Suppressor macrophage (primary cell): ENCODE data around the gene CTXN1.
"Not testable (repeated sequence)": the region's sequence is repeated elsewhere in the genome, so short reads cannot be mapped to it uniquely, and the experiment has no call there.

ENCODE experiments used
- DNase-seq, 4 experiments: peaks; one replicate each; pipeline ENCODE4 v3.0.0-alpha.2; 2020 to 2022

CTXN1 gene

DNA sequence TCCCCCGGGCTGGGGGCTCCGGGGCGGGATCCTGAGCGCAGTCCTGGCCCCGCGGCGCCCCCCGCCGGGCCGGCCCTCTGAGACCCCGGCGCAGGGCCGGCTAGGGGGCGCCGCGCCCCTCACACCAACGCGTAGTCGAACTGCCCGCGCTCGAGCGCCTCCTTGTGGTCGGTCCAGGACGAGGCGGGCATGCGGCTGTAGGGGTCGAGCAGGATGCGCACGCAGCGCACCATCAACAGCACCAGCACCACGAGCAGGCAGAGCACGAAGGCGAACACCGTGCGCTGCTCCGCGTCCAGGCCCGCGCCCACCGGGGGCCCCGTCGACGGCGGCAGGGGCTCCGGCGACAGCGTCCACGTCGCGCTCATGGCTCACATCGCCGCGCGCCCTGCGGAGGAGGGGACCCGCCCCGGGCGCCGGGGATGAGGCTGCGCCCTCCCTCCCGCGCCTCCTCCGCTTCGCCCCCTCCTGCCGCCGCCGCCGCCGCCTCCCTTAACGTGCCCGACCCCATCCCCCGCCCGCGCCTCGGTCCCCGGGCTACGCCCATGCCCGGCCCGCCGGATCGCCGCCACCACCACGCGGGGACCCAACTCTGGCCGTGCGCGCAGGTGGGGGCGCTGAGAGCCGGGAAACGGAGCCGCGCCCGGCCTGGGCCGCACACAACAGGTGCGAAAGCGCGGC, 624 bp downstream of the CTXN1 start:
- peak; percentile 65 to 81 (median 71) for DNase-seq

DNA sequence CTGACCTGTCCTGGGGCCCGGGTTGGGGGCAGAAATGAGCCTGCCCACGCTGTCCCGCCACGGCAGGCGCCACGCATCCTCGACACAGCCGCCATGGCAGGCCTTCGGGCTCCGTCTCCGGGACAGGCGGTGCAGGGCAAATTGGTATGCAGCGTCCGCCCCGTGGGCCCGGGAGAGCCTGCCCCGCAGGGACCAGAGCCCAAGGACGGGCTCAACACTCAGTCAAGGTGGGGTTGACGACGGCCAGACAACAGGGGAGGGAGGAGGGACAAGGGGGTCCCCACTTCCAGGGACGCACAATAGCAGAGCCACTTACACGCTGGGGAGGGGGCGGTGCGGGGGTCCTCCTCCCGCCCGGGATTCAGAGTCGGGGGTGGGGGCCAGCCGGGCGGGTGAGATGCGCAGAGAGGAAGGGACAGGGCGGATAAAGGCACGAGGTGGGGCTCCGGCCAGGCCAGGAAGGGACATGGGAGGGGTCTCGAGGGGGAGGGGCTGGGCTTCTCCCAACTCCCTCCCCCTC, 1.2 kb downstream of the CTXN1 start:
- peak in 1 of 4 experiments; percentile 1 for DNase-seq

DNA sequence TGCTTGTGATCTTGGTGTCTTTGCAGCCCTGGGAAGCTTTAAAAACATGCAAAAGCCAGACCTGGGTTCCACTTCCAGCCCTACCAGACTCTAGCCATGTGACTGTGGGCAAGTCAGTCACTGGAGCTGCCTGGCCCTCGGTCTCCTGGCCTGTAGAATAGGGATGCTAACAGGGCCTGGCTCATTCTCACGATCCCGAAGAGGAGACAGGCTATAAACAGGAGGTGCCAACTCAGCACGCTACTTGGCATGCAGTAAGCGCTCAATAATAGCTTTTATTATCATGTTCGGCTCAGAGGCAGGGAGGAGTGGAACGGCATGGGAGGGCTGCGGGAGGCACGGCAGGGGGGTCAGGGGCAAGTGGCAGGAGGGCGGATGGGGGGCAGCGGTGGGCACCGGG, 1.7 kb downstream of the CTXN1 start:
- DNase-seq: peak in 1 of 4 experiments; percentile 14

DNA sequence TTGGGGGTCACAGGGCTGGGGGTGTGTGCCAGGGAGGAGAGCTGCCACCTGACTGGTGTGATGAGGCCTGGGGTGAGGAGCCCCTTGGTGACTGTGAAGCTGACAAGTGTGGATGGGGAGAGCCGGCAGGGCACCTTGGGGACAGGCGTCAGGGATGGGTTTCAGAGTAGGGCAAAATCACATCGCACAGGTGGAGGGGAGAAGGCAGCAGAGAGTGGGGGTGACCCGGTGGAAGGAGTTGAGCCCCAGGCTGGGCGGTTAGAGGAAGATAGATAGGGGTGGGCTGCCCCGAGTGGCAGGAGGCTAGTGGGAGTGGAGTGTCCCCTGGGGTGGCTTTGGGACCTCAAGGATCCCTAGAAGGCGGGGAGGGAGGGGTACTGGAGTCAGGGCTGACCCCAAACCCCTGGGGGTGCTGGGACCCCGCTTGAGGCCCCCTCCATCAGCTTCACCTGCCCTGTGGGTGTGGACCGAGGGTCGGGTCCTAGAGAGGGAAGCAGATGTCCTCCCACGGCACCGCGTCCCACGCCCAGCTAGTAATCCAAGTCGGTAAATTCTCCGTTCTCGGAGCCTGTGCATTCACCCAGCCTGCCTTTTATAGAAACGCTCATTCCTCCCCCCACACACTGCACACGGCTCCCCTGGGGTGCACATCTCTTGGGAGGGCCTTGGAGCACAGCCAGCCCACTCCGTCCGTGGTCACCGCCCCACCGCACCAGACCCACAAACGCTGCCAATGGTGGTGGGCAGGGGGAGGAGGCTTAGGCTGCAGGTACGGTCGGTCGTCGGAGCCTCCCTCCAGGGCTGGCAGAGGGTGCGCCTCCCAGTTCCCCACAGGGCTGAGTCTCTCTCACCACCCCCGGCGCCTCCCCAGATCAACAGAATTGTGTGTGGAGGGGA, 2.4 kb downstream of the CTXN1 start:
- peak in 1 of 4 experiments; percentile 2 for DNase-seq

DNA sequence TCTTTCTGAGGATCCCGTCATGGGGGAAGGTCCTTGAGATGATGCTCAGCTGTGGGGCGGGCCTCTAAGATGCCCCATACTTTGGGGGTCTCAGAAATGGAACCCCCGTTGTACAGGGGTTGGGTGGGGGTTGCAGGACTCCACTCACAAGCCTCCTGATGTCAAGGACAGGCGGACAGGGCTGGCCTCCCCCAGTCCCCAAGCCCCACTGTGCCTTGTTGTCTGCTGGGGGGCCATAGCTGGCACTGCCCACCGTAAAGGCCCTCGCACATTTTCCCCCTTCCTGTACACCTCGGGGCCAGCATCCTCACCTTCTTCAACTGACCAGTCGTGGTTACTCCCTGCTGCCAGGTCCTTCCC, 3.1 kb downstream of the CTXN1 start:
- DNase-seq: peak in 1 of 4 experiments; percentile 1

DNA sequence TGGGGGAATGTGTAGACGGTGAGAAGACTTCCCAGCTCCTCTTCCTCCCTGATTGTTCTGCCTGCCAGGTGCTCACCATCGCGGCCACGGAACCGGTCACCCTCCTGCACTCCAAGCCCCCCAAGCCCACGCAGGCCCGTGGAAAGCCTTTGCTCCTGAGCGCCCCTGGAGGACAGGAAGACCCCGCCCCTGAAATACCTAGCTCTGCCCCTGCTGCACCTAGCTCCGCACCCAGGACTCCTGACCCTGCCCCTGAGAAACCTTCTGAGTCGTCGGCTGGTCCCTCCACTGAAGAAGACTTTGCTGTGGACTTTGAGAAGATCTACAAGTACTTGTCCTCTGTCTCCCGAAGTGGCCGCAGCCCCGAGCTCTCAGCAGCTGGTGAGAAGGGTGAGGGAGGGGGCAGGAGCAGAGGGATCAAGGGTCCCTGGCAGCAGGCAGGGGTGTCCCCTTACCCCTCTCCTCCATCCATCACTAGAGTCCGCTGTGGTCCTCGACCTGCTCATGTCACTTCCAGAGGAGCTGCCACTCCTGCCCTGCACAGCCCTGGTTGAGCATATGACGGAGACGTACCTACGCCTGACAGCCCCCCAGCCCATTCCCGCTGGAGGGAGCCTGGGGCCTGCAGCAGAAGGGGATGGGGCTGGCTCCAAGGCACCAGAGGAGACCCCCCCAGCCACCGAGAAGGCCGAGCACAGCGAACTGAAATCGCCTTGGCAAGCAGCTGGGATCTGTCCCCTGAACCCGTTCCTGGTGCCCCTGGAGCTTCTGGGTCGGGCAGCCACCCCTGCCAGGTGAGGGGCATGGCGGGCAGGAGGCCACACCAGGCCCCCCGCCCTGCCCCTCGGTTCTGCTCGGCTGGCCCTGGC, 3.7 kb downstream of the CTXN1 start:
- no peak for DNase-seq

DNA sequence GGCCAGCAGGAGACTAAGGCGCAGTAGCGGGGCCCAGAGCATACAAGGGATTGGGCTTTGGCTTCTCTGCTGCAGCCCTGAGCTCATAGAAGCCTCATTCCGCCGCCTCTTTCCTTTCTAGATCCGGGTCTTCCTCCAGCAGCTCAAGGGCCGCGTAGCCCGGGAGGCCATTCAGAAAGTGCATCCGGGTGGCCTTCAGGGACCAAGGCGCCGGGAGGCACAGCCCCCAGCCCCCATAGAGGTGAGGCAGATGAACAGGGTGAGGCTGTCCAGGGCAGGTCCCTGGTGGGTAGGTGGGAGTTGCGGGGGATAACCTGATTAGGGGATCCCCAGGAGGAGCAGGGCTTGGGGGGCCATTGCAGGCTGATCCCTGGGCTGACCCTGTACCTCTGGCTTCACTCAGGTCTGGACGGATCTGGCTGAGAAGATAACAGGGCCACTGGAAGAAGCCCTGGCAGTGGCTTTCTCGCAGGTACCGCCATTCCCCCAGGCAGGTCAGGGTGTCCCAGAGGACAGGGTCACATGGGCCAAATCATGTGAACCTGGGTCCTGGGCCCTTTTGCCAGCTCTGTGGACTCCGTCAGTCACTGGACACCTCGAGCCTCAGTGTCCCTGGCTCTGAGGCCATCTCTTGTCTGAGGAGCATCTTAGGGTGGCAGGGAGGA, 4.5 kb downstream of the CTXN1 start:
- no peak for DNase-seq

DNA sequence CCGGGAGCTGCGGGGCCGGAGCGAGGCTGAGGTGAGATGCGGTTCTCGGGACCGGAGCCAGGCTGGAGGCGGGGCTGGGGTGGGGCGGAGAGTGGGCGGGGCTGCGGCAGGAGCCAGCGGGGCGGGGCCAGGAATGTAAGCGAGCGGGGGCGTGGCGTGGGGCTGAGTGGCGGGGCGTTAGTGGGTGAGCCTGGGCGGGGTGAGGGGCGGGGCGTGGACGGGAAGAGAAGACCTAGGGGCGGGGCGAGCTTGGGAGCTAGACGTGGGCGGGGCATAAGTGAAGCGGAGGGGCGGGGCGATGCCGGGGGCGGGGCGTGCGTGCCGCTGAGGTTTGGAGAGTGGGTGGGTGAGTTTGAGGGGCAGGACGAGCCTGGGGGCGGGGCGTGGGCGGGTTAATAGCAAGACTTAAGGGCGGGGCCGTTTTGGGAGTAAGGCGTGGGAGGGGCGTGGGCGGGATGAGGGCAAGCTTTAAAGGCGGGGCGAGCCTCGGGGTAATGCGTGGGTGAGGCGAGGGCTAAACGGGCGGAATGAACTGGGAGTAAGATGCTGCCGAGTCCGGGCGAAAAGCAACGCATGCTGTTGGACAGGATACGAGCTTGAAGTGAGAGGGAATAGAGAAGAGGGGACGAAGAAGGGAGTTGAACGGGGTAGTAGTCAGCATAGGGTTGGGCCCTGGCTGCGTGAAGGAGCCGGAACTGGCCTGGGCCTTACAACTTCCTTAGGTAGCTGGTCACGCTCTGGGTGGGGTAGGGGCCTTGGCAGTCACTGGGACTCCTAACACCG, 5.2 kb downstream of the CTXN1 start:
- DNase-seq: peak; percentile 96 to 100 (median 99)

DNA sequence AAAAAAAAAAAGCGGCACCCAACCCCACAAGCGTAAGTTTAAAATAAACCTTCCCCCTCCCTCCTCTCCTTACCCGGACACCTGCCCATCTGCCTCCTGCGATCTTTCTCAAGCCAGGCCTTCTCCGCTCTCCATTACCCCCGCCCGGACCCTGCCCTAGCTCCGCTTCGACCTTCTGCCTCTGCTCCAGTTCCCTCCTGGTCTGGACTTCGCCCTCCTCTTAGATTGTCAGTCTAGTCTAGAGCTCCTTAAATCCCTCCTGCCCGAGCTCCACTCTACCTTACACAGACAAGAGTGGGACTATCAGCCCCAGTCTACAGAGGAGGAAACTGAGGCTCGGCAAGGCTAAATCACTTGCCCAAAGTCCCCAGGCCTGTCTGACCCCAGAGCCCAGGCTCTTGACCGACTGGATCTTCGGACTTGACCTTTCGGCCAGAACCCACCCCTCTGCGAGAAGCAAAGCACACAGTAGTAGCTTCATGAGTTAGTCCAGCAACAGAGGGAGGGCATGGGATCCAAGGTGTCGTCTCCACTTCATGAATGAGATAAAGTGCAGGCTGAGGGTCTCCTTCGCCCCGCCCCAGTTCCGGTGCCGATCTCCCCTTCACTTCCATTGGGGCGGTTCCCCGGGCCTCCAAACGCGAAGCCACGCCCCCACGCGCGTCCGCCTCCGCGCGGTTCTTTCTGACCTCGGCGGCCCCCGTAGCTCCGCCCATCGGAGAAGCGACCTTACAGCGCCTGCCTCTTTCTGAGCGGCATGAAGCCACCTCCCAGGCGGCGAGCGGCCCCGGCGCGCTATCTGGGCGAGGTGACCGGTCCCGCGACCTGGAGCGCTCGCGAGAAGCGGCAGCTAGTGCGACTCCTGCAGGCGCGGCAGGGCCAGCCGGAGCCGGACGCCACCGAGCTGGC, 6.1 kb downstream of the CTXN1 start, which contains the start of gene SNAPC2:
SNAPC2 (plus strand) TSS at position 729 of the 909 bp plus-strand sequence; CDS start at position 758, 29 bp downstream.
- peak; percentile 95 to 98 (median 98) for DNase-seq

DNA sequence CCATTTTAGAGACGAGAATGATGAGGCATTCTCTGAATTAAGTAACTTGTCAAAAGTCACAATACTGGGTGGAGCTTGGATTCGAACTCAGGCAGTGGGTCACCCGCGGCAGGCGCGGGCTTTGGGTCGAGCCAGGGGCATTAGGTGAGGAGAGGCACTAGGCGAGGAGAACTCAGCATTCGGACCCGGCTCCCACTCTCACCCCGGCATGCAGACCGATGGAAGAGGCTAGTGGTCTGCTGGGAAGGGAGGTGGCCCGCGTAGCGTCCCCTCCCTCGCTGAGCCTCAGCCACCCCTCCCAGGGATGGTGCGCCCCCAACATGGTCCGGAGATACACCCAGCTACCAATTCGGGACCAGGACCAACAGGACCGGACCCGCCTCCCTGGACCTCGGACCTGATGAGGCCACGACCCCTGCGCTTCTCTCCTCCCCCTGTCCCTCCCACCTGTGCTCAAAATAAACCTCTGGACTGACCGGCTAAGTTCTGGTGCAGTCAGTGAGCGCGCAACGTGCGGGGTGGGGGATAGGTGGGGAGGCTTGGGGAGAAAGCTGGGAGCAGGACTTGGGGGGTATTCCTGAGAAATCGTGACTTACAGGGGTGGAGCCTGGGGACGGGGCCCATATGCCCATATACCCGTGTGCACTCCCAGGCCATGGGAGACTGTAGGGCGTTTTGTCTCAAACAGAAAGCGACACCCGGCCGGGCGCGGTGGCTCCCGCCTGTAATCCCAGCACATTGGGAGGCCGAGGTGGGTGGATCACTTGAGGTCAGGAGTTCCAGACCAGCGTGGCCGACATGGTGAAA, 7.1 kb downstream of the CTXN1 start:
- DNase-seq: no peak

DNA sequence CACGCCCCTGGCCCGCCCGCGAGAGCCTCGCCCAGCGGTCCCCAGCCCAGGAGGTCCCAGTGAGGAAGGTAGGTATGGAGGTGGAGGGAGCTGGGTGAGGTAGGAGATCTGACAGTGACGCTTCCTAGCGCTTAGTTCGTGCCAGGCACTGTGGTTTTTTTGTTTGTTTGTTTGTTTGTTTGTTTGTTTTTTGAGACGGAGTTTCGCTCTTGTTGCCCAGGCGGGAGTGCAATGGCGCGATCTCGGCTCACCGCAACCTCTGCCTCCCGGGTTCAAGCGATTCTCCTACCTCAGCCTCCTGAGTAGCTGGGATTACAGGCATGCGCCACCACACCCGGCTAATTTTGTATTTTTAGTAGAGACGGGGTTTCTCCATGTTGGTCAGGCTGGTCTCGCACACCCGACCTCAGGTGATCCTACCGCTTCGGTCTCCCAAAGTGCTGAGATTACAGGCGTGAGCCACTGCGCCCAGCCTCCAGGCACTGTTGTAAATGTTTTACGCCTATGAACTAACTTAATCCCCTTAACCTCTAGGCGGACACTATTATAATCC, 7.8 kb downstream of the CTXN1 start:
- not testable (repeated sequence) for DNase-seq

DNA sequence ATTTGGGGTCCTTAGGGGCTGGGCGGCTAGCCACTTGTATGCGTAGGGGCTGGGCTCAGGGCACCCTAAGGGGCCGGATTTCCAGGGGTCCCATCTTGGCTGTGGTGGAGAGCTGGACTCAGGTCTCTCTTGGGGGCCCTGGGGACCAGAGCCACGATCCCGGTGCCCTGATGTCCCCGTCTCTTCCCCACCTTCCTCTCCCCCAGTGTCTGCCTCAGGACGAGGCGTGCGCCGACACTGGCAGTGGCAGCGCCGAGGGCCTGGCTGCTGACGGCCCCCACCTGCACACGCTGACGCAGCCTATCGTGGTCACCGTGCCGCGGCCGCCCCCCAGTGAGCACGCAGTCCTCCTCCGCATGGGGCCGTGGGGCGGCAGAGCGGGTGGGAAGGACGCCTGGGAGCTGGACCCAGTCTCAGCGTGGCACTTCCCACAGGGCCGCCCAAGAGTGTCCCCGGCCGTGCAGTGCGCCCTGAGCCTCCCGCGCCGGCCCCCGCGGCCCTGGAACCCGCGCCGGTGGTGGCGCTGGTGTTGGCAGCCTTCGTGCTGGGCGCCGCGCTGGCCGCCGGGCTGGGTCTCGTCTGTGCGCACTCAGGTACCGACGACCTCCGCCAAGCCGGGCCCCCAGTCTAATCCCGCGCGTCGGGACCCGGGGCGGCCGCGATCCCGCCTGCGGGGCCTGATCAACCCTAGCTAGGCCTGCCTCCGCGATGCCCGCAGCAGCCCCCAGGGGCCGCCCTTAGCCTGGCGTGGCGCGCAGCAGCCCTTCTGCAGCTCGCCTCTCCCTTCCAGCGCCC, 8.5 kb downstream of the CTXN1 start:
- peak; percentile 62 to 85 (median 68) for DNase-seq

DNA sequence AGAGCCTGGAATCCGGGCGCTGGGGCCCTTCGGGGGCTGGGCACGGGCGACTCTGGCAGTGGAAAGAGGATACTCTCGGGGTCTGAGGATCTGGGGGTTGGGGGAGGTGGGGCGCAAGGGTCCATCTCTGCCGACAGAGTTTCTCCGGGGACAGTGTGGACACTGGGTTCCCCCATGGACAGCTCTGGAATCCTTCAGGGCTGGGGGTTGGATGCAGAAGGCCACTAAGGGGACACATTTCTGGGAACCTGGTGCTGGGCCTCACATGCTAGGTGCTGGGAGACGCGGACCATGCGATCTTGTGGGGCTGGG, 9.0 kb downstream of the CTXN1 start:
- DNase-seq: no peak

DNA sequence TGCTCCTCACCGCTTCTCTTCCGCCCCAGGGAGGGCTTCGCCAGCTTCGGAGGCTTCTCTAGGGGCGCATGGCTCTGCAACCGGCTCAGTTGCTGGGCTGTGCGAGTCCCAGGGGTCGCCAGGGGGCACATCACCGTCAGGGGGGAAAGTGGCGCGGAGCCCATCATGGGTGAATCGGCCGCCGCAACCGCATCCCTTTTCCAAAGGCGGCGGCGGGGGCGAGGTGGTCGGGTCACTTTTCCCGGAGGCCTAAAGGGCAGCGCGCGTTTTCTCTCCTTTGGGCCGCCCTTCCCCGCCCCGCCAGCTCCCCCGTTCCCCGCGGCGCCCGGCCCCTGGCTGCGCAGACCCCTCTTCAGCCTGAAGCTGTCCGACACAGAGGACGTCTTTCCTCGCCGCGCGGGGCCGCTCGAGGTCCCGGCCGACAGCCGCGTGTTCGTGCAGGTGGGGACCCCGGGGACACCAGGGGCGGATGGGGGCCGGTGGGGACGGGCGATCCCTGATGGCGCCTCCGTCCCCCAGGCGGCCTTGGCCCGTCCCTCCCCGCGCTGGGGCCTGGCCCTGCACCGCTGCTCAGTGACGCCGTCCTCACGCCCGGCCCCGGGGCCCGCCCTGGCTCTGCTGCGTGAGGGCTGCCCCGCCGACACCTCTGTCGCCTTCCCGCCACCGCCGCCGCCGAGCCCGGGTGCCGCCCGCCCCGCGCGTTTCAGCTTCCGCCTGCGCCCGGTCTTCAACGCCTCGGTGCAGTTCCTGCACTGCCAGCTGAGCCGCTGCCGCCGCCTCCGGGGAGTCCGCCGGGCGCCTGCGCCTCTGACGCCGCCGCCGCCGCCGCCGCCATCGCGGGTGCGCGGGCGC, 9.6 kb downstream of the CTXN1 start:
- DNase-seq: peak; percentile 47 to 86 (median 70)

DNA sequence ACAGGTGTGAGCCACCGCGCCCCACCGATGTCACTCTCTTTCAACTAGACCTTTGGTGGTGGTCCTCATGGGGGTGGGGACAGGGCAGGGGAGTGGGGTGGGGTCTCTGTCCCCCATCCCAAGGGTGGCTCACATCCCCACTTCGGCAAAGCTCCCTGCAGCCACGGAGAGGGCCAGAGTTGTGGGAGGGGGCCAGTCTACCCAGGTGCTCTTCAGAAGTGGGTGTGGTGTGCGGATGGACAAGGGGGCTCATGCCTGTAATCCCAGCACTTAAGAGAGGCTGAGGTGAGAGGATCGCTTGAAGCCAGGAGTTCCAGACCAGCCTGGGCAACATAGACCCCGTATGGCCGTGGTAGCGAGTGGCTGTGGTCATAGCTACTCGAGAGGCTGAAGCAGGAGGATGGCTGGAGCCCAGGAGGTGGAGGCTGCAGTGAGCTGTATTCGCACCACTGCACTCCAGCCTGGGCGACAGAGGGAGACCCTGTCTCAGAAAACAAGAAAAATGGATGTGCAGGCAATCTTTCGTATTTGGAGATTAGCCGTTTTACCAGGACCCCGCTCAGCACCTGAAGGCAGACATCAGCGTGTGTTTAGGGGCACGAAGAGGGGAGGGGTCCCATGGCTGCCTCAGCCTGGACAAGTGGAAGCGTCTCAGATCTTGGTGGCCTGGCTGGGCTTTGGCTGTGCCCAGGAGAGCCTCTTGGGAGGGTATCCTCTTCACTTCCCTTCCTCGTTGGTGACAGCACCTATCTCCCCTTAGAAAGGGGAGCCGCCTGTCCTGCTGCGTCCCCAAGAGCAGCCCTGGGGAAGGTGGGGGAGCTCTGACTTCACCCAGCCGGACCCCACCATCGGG, 10.5 kb downstream of the CTXN1 start:
- DNase-seq: no peak

DNA sequence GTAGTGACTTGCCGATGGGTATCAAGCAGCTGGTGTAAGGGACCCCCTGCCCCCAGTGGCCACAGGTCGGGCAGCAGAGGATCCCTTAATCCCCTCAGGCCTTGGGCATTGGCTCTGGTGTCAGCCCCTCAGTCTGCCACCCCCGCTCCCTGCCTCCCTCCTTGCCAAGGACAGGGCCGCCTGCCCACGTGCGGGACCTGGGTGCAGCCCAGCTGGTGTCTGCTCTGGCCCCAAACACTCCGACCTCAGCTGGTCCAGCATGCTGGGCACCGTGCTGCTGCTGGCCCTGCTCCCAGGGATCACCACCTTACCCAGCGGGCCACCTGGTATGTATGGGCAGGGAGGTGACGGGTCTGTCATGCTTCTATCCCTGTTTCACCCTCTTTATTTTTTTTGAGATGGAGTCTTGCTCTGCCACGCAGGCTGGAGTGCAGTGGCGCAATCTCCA, 11.3 kb downstream of the CTXN1 start, which contains the start of gene TGFBR3L:
TGFBR3L (plus strand) TSS at position 233 of the 448 bp plus-strand sequence.
- no peak for DNase-seq
